Adrenal gland (tissue), 12 donors: ENCODE results near the gene HEPACAM. TPM values are rescaled to one million over a fixed set of nuclear protein-coding genes. Genes with fewer than 3 reads are reported as not detected.

Experiments used
- DNase-seq, 7 donors: peaks; one replicate each; pipeline ENCODE4 v3.0.0-alpha.2; 2019 to 2020
- H3K27ac ChIP-seq, 5 donors: fragments of 200-600 bp; sonication (generic) in 4 of 5; 1 replicate in 3 of 5; 2 replicates in 2 of 5; pipeline versions ENCODE4 v1.5.1 to v1.8.0; 2016 to 2020; ENCODE audit warnings: mild to moderate bottlenecking in 1 of 5
- H3K27me3 ChIP-seq: fragments of 200-600 bp; 2 replicates; pipeline ENCODE4 v1.8.0; 2021
- H3K36me3 ChIP-seq, 2 donors: fragments of 200-600 bp; replicated peaks in 1 of 2; 1 replicate in 1 of 2; 2 replicates in 1 of 2; pipeline versions ENCODE4 v1.5.1 to v1.8.0; 2018 to 2022
- H3K4me1 ChIP-seq, 2 donors: fragments of 200-600 bp; replicated peaks in 1 of 2; 1 replicate in 1 of 2; 2 replicates in 1 of 2; pipeline versions ENCODE4 v1.5.1 to v1.8.0; 2018 to 2021
- H3K4me3 ChIP-seq, 4 donors: fragments of 200-600 bp; sonication (generic) in 3 of 4; one replicate each; pipeline ENCODE4 v1.5.1; 2016 to 2018
- H3K9me3 ChIP-seq, 3 donors: fragments of 200-600 bp; sonication (generic) in 1 of 3; replicated peaks in 1 of 3; 1 replicate in 2 of 3; 2 replicates in 1 of 3; pipeline versions ENCODE4 v1.5.1 to v1.8.0; 2016 to 2021
- POLR2A ChIP-seq, 2 donors: fragments of 450-650 bp; IDR thresholded peaks; one replicate each; pipeline ENCODE4 v1.6.1; 2017; ENCODE audit warnings: antibody characterized with exemption in 2 of 2, mild to moderate bottlenecking in 2 of 2, moderate library complexity in 1 of 2
- WGBS, 4 donors: extraction: QIAGEN DNeasy Blood & Tissue Kit in 2 of 4; methylation state at CpG; one replicate each; pipeline versions ENCODE4 v1.1.5 to v1.1.7; 2013 to 2017; 5-methylcytosine and 5-hydroxymethylcytosine counted together
- intact Hi-C, 2 donors: fragments of 100-400 bp; cut with DNase I; formaldehyde crosslinking; loops; one replicate each; pipeline versions ENCODE4 v1.14.1 to v1.15.0; 2022 to 2023
- polyA plus RNA-seq, 3 donors: library from polyadenylated mRNA; stranded (reverse); fragments of 200-250 nt in 2 of 3; fragments of 350-450 nt in 1 of 3; fragmentation: Illumina TruSeq in 1 of 3; extraction: RNeasy Lipid Tissue Mini Kit (QIAGEN cat#74804) in 1 of 3; gene quantifications; one replicate each; pipeline ENCODE4 v1.2.3, GENCODE V29; 2013 to 2014
- total RNA-seq, 9 donors: library from RNA; depleted of rRNA in 4 of 9; stranded (reverse); fragments of >200 nt in 4 of 9; fragments of 120-200 nt in 1 of 9; fragmentation: NEBNext Ultra II Directional in 1 of 9; extraction: Animal tissue kit (Norgen Biotek cat#: 25700) in 1 of 9; gene quantifications; one replicate each; pipeline versions ENCODE4 v1.1.0 to v1.2.4, GENCODE V29; 2013 to 2023
- TF ChIP-seq, protein P1 (sequence below), 6 experiments: fragments of 450-650 bp in 4 of 6; fragments of 200-600 bp in 2 of 6; sonication (generic) in 1 of 6; IDR thresholded peaks; 1 replicate in 5 of 6; 2 replicates in 1 of 6; pipeline versions ENCODE4 v1.5.1 to v1.8.0; 2016 to 2021; ENCODE audit warnings: antibody characterized with exemption in 6 of 6, mild to moderate bottlenecking in 2 of 6, moderate library complexity in 1 of 6
- donor health status: healthy with polysubstance abuse.
- donor health status: Bipolar disorder and iron deficiency.
- donor health status: DM: yes; HTN: yes; CAD: no.
- donor health status: DM: no; HTN: no; CAD: no.
- donor health status: DM: no; HTN: no; CAD: no.
- donor health status: DM: yes; HTN: yes; CAD: no.

The HEPACAM gene
- total and polyA plus RNA-seq, 12 donors, result 0.06 to 2.3 (median 0.24) TPM; not detected in 3

DNA sequence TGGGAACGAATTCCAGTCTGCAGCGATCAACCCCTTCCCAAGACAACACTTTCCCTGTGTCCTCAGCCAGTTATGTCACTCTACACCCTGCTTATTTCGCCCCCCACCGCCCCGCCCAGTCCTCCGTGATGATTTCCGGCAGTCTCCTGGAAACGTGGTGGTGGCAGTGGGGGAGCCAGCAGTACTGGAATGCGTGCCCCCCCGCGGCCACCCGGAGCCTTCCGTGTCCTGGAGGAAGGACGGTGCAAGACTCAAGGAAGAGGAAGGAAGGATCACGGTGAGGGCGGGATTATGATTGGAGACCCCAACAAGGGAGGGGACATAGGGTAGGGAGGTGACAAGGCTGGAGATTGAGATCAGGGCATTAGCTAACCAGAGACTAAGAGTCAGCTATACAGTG, 66.5 kb downstream of the HEPACAM start:
- intact Hi-C loops, result no loop called here
- TF ChIP-seq POLR2A (IDR thresholded peaks at IDR 0.05), result no peak
- TF ChIP-seq, protein P1, sequence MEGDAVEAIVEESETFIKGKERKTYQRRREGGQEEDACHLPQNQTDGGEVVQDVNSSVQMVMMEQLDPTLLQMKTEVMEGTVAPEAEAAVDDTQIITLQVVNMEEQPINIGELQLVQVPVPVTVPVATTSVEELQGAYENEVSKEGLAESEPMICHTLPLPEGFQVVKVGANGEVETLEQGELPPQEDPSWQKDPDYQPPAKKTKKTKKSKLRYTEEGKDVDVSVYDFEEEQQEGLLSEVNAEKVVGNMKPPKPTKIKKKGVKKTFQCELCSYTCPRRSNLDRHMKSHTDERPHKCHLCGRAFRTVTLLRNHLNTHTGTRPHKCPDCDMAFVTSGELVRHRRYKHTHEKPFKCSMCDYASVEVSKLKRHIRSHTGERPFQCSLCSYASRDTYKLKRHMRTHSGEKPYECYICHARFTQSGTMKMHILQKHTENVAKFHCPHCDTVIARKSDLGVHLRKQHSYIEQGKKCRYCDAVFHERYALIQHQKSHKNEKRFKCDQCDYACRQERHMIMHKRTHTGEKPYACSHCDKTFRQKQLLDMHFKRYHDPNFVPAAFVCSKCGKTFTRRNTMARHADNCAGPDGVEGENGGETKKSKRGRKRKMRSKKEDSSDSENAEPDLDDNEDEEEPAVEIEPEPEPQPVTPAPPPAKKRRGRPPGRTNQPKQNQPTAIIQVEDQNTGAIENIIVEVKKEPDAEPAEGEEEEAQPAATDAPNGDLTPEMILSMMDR (IDR thresholded peaks at IDR 0.05), result no peak
- Histone ChIP-seq H3K36me3 (no peaks in the 10 kb centered on the region), H3K4me1 (peaks cover 11 to 12% of the 10 kb centered on the region in 2 donors), H3K27me3 (peaks cover 70% of the 10 kb centered on the region), H3K4me3 (no peak overlapping the region), H3K27ac (no peak overlapping the region), H3K9me3 (no peaks in the 10 kb centered on the region)
- WGBS, 4 donors, result 3 to 4% (median 4%) methylated on average over 12 to 16 of the region's 16 CpGs
- DNase-seq, result no peak

Other genes with a start within 250 kb of the HEPACAM start
- gene NRGN, start 196.1 kb downstream of the HEPACAM start, total RNA-seq, result 1 to 10 TPM in 6 of 9 donors, under 1 TPM in 1, not detected in 2; 0.89 to 4.1 (median 3.3) TPM
- gene NRGN, start 196.1 kb downstream of the HEPACAM start, polyA plus RNA-seq, result 10 to 100 TPM in 1 of 3 donors, 1 to 10 TPM in 2; 5.1 to 10.9 (median 9.6) TPM
- gene VSIG2, start 183.8 kb downstream of the HEPACAM start, total RNA-seq, result 1 to 10 TPM in 1 of 9 donors, under 1 TPM in 4, not detected in 4; 0.11 to 1.4 (median 0.28) TPM
- gene VSIG2, start 183.8 kb downstream of the HEPACAM start, polyA plus RNA-seq, result 1 to 10 TPM in 1 of 3 donors, under 1 TPM in 2; 0.29 to 2.4 (median 0.67) TPM
- gene ESAM, start 173.8 kb downstream of the HEPACAM start, total RNA-seq, result 10 to 100 TPM in 8 of 9 donors, 1 to 10 TPM in 1; 8.2 to 36.9 (median 29.3) TPM
- gene ESAM, start 173.8 kb downstream of the HEPACAM start, polyA plus RNA-seq, result 10 to 100 TPM; 17.1 to 31.2 (median 21.5) TPM
- gene MSANTD2, start 135.6 kb downstream of the HEPACAM start, total RNA-seq, result 10 to 100 TPM in 4 of 9 donors, 1 to 10 TPM in 5; 4.4 to 16.2 (median 6.4) TPM
- gene MSANTD2, start 135.6 kb downstream of the HEPACAM start, polyA plus RNA-seq, result 10 to 100 TPM in 2 of 3 donors, 1 to 10 TPM in 1; 7.1 to 16.8 (median 16.2) TPM
- 10 to 100 TPM in 6 of 9 donors, 1 to 10 TPM in 3; 5.8 to 60.1 (median 17.5) TPM for gene ROBO3, start 70.6 kb downstream of the HEPACAM start, total RNA-seq
- gene ROBO3, start 70.6 kb downstream of the HEPACAM start, polyA plus RNA-seq, result 10 to 100 TPM in 2 of 3 donors, 1 to 10 TPM in 1; 1.7 to 87.4 (median 64.3) TPM
- gene ROBO4, start 38.2 kb downstream of the HEPACAM start, total RNA-seq, result 10 to 100 TPM in 8 of 9 donors, 1 to 10 TPM in 1; 5.7 to 40.7 (median 19.8) TPM
- gene ROBO4, start 38.2 kb downstream of the HEPACAM start, polyA plus RNA-seq, result 10 to 100 TPM in 2 of 3 donors, 1 to 10 TPM in 1; 4.6 to 31.0 (median 17.0) TPM
- under 1 TPM in 1 of 9 donors, not detected in 8; 0.28 TPM for gene HEPN1, start 16.8 kb downstream of the HEPACAM start, total RNA-seq
- gene HEPN1, start 16.8 kb downstream of the HEPACAM start, polyA plus RNA-seq, result under 1 TPM in 1 of 3 donors, not detected in 2; 0.07 TPM
- gene CCDC15, start 18.2 kb upstream of the HEPACAM start, total RNA-seq, result 1 to 10 TPM in 7 of 9 donors, under 1 TPM in 2; 0.78 to 4.9 (median 2.0) TPM
- 1 to 10 TPM in 1 of 3 donors, under 1 TPM in 2; 0.47 to 3.7 (median 0.72) TPM for gene CCDC15, start 18.2 kb upstream of the HEPACAM start, polyA plus RNA-seq
- 100 to 1,000 TPM in 7 of 9 donors, 10 to 100 TPM in 2; 15.3 to 389 (median 174) TPM for gene SLC37A2, start 127.3 kb upstream of the HEPACAM start, total RNA-seq
- gene SLC37A2, start 127.3 kb upstream of the HEPACAM start, polyA plus RNA-seq, result 100 to 1,000 TPM in 1 of 3 donors, 10 to 100 TPM in 2; 73.4 to 274 (median 75.9) TPM
- gene TMEM218, start 175.6 kb upstream of the HEPACAM start, total RNA-seq, result 10 to 100 TPM; 19.7 to 42.3 (median 26.9) TPM
- gene TMEM218, start 175.6 kb upstream of the HEPACAM start, polyA plus RNA-seq, result 10 to 100 TPM; 19.3 to 38.7 (median 20.4) TPM
- gene PKNOX2, start 228.7 kb upstream of the HEPACAM start, total RNA-seq, result 10 to 100 TPM in 5 of 9 donors, 1 to 10 TPM in 4; 1.2 to 34.7 (median 10.7) TPM
- 1 to 10 TPM; 2.0 to 2.7 (median 2.0) TPM for gene PKNOX2, start 228.7 kb upstream of the HEPACAM start, polyA plus RNA-seq